ENCODE measurements around the gene TRAP1.

Gene TRAP1

GRCh38 chr16:3706253-3707012, 10.9 kb downstream of the TRAP1 start:
- no peak for DNase-seq

GRCh38 chr16:3702082-3702481, 15.2 kb downstream of the TRAP1 start:
- no peak for DNase-seq

- no peak for DNase-seq
These were observed 15.8 kb downstream of the TRAP1 start for GRCh38 chr16:3701531-3701930.

GRCh38 chr16:3698941-3699340, 18.4 kb downstream of the TRAP1 start:
- DNase-seq = peak in 1 of 5 experiments; percentile 28

- no peak for DNase-seq
These were observed 20.7 kb downstream of the TRAP1 start for GRCh38 chr16:3696425-3697218.

- DNase-seq = no peak
These were observed 21.5 kb downstream of the TRAP1 start for GRCh38 chr16:3695610-3696369.

- DNase-seq = no peak
These were observed 23.3 kb downstream of the TRAP1 start for GRCh38 chr16:3694051-3694450.

- DNase-seq = no peak
These were observed 25.6 kb downstream of the TRAP1 start for GRCh38 chr16:3691761-3692160.

GRCh38 chr16:3690980-3691720, 26.2 kb downstream of the TRAP1 start:
- DNase-seq = peak in 1 of 5 experiments; percentile 13

- peak; percentile 59 to 85 (median 72) for DNase-seq
These were observed 26.8 kb downstream of the TRAP1 start for GRCh38 chr16:3690470-3690928.

GRCh38 chr16:3689731-3690130, 27.6 kb downstream of the TRAP1 start:
- no peak for DNase-seq

GRCh38 chr16:3687792-3688191, 29.5 kb downstream of the TRAP1 start:
- DNase-seq = no peak

- no peak for DNase-seq
These were observed 30.3 kb downstream of the TRAP1 start for GRCh38 chr16:3687021-3687420.

GRCh38 chr16:3681206-3681605, 36.1 kb downstream of the TRAP1 start:
- no peak for DNase-seq

GRCh38 chr16:3677994-3678393, 39.3 kb downstream of the TRAP1 start:
- no peak for DNase-seq

GRCh38 chr16:3675601-3676130, 41.7 kb downstream of the TRAP1 start:
- no peak for DNase-seq

GRCh38 chr16:3674513-3675295, 42.6 kb downstream of the TRAP1 start:
- no peak for DNase-seq

- no peak for DNase-seq
These were observed 43.5 kb downstream of the TRAP1 start for GRCh38 chr16:3673676-3674377.

- DNase-seq = no peak
These were observed 44.1 kb downstream of the TRAP1 start for GRCh38 chr16:3673201-3673600.

- no peak for DNase-seq
These were observed 44.7 kb downstream of the TRAP1 start for GRCh38 chr16:3672571-3673041.

- no peak for DNase-seq
These were observed 45.9 kb downstream of the TRAP1 start for GRCh38 chr16:3671424-3671823.

All from T-helper 2 cell (primary cell).